Cardiac muscle cell (in vitro differentiated cells and primary cell): ENCODE results near the gene RHBG. TPM values are rescaled to one million over a fixed set of nuclear protein-coding genes. Genes with fewer than 3 reads are reported as not detected.
"Not testable (repeated sequence)": the region's sequence is repeated elsewhere in the genome, so short reads cannot be mapped to it uniquely, and the experiment has no call there.

ENCODE experiments used
- DNase-seq, 2 donors: peaks; one replicate each; pipeline versions ENCODE4 v3.0.0 to v3.0.0-alpha.2; 2010 to 2017; ENCODE audit warnings: low read depth in 1 of 2, low spot score in 1 of 2
- H3K27ac ChIP-seq: fragments of 200-600 bp; sonication (generic); 2 replicates; pipeline ENCODE4 v1.5.1; 2016
- H3K27me3 ChIP-seq: fragments of 200-600 bp; sonication (generic); 2 replicates; pipeline ENCODE4 v1.6.0; 2016; ENCODE audit warnings: control low read depth
- H3K36me3 ChIP-seq: fragments of 200-600 bp; sonication (generic); 2 replicates; pipeline ENCODE4 v1.5.1; 2016; ENCODE audit warnings: control low read depth
- H3K4me1 ChIP-seq: fragments of 200-600 bp; sonication (generic); 2 replicates; pipeline ENCODE4 v1.8.1; 2017; ENCODE audit warnings: low read depth, mild to moderate bottlenecking, mixed run types
- H3K4me3 ChIP-seq: fragments of 200-600 bp; sonication (generic); 2 replicates; pipeline ENCODE4 v1.5.1; 2016; ENCODE audit warnings: mild to moderate bottlenecking
- H3K9me3 ChIP-seq: fragments of 200-600 bp; sonication (generic); 2 replicates; pipeline ENCODE4 v1.5.1; 2017; ENCODE audit warnings: low read depth, mild to moderate bottlenecking, control low read depth
- CTCF ChIP-seq: IDR thresholded peaks from 2 replicates; pipeline ENCODE4 v1.5.1; 2012; ENCODE audit warnings: low read depth, mild to moderate bottlenecking, low read length
- polyA plus RNA-seq: library from polyadenylated mRNA; unstranded; fragments of >200 nt; fragmentation: Nextera tagmentation; extraction: Ambion mirVana; gene quantifications from 2 replicates; pipeline ENCODE4 v1.2.1, GENCODE V29; 2016
- total RNA-seq: library from RNA; depleted of rRNA; stranded (reverse); fragments of >200 nt; gene quantifications from 2 replicates; pipeline ENCODE4 v1.2.3, GENCODE V29; 2016

RHBG gene
- total and polyA plus RNA-seq, 2 experiments from 2014 or later = not detected

- H3K27me3 ChIP-seq = peaks cover 14% of the 10 kb centered on the region
These were observed 2.4 kb upstream of the RHBG start for GRCh38 chr1:156366378-156367166.

GRCh38 chr1:156367383-156368156, 1.4 kb upstream of the RHBG start:
- no peak for DNase-seq
- H3K27ac ChIP-seq = no peak overlapping the region
- peaks cover 17% of the 10 kb centered on the region for H3K27me3 ChIP-seq
- no peak overlapping the region for H3K4me3 ChIP-seq
- no peaks in the 10 kb centered on the region for H3K9me3 ChIP-seq
- H3K36me3 ChIP-seq = no peaks in the 10 kb centered on the region
- no peak for TF ChIP-seq CTCF
- no peaks in the 10 kb centered on the region for H3K4me1 ChIP-seq

More at GRCh38 chr1:156366378-156367166, 2.4 kb upstream of the RHBG start:
- Histone ChIP-seq H3K9me3 (no peaks in the 10 kb centered on the region), H3K4me3 (no peak overlapping the region), H3K4me1 (no peaks in the 10 kb centered on the region), H3K27ac (no peak overlapping the region), H3K36me3 (no peaks in the 10 kb centered on the region)
- DNase-seq = no peak
- TF ChIP-seq CTCF = no peak

GRCh38 chr1:156368157-156368658, 803 bp upstream of the RHBG start:
- no peak for TF ChIP-seq CTCF
- Histone ChIP-seq H3K4me3 (no peak overlapping the region), H3K27ac (no peak overlapping the region), H3K27me3 (peaks cover 17% of the 10 kb centered on the region), H3K9me3 (no peaks in the 10 kb centered on the region), H3K4me1 (no peaks in the 10 kb centered on the region), H3K36me3 (no peaks in the 10 kb centered on the region)
- DNase-seq = no peak

- not testable (repeated sequence) for H3K27ac ChIP-seq, H3K9me3 ChIP-seq, H3K4me1 ChIP-seq, DNase-seq, H3K4me3 ChIP-seq, H3K36me3 ChIP-seq
- peaks cover 17% of the 10 kb centered on the region for H3K27me3 ChIP-seq
These were observed 775 bp downstream of the RHBG start for GRCh38 chr1:156369685-156370286.

GRCh38 chr1:156371553-156372264, 2.7 kb downstream of the RHBG start:
- no peak for TF ChIP-seq CTCF
- no peak overlapping the region for H3K27ac ChIP-seq
- peak in 1 of 2 donors; percentile 91 for DNase-seq
- H3K4me3 ChIP-seq = no peak overlapping the region
- no peaks in the 10 kb centered on the region for H3K36me3 ChIP-seq
- no peaks in the 10 kb centered on the region for H3K9me3 ChIP-seq
- H3K4me1 ChIP-seq = peaks cover 7% of the 10 kb centered on the region
- H3K27me3 ChIP-seq = peaks cover 19% of the 10 kb centered on the region
